ENCODE data around the gene DSN1. TPM values are rescaled to one million over a fixed set of nuclear protein-coding genes. Genes with fewer than 3 reads are reported as not detected.
A peak's percentile ranks its signal among the peaks of the same experiment; 100 is the strongest.

The DSN1 gene
- total and polyA plus RNA-seq, 4 donors, result 3.5 to 14.6 (median 5.1) TPM

GRCh38 chr20:36791862-36792261 is 18.3 kb upstream of the DSN1 start:
- no peak for TF ChIP-seq RAD21 (IDR thresholded peaks at IDR 0.05)
- no peak for TF ChIP-seq FOXA1 (IDR thresholded peaks at IDR 0.05)
- TF ChIP-seq NR2F2 (IDR thresholded peaks at IDR 0.05), result no peak
- no peak for TF ChIP-seq JUND (IDR thresholded peaks at IDR 0.05)
- TF ChIP-seq RXRA (IDR thresholded peaks at IDR 0.05), result no peak
- no peak for TF ChIP-seq YY1 (IDR thresholded peaks at IDR 0.05)
- TF ChIP-seq, protein P1, sequence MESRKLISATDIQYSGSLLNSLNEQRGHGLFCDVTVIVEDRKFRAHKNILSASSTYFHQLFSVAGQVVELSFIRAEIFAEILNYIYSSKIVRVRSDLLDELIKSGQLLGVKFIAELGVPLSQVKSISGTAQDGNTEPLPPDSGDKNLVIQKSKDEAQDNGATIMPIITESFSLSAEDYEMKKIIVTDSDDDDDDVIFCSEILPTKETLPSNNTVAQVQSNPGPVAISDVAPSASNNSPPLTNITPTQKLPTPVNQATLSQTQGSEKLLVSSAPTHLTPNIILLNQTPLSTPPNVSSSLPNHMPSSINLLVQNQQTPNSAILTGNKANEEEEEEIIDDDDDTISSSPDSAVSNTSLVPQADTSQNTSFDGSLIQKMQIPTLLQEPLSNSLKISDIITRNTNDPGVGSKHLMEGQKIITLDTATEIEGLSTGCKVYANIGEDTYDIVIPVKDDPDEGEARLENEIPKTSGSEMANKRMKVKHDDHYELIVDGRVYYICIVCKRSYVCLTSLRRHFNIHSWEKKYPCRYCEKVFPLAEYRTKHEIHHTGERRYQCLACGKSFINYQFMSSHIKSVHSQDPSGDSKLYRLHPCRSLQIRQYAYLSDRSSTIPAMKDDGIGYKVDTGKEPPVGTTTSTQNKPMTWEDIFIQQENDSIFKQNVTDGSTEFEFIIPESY (IDR thresholded peaks at IDR 0.05), result no peak
- no peak for TF ChIP-seq HNF4G (IDR thresholded peaks at IDR 0.05)
- Histone ChIP-seq H3K27me3 (ENCODE audit: control insufficient read depth in 4 of 4, insufficient read depth in 4 of 4, low read length in 3 of 4) (no peaks in the 10 kb centered on the region), H3K4me3 (ENCODE audit: low read depth in 1 of 3, low read length in 3 of 3) (no peak overlapping the region), H3K36me3 (ENCODE audit: control insufficient read depth in 4 of 4, insufficient read depth in 3 of 4, low read depth in 1 of 4, low read length in 3 of 4) (peaks cover 0 to 8% (median under 1%) of the 10 kb centered on the region in 4 donors), H3K9me3 (ENCODE audit: control insufficient read depth in 4 of 4, low read length in 3 of 4) (no peaks in the 10 kb centered on the region), H3K27ac (ENCODE audit: low read depth in 1 of 2, low read length in 2 of 2) (no peak overlapping the region), H3K9ac (ENCODE audit: low read depth in 1 of 2, low read length in 2 of 2) (no peak overlapping the region), H3K4me1 (ENCODE audit: control insufficient read depth in 4 of 4, insufficient read depth in 4 of 4, low read length in 3 of 4) (no peaks in the 10 kb centered on the region)
- 87% methylated on average over 5 of the region's 5 CpGs for WGBS
- no peak for DNase-seq (ENCODE audit: low spot score)

GRCh38 chr20:36786663-36787062 is 13.1 kb upstream of the DSN1 start:
- Histone ChIP-seq H3K27me3 (ENCODE audit: control insufficient read depth in 4 of 4, insufficient read depth in 4 of 4, low read length in 3 of 4) (no peaks in the 10 kb centered on the region), H3K27ac (ENCODE audit: low read depth in 1 of 2, low read length in 2 of 2) (no peak overlapping the region), H3K36me3 (ENCODE audit: control insufficient read depth in 4 of 4, insufficient read depth in 3 of 4, low read depth in 1 of 4, low read length in 3 of 4) (peaks cover 0 to 1% (median 0%) of the 10 kb centered on the region in 4 donors), H3K4me1 (ENCODE audit: control insufficient read depth in 4 of 4, insufficient read depth in 4 of 4, low read length in 3 of 4) (no peaks in the 10 kb centered on the region), H3K9ac (ENCODE audit: low read depth in 1 of 2, low read length in 2 of 2) (no peak overlapping the region), H3K9me3 (ENCODE audit: control insufficient read depth in 4 of 4, low read length in 3 of 4) (no peaks in the 10 kb centered on the region), H3K4me3 (ENCODE audit: low read depth in 1 of 3, low read length in 3 of 3) (no peak overlapping the region)
- no peak for DNase-seq (ENCODE audit: low spot score)
- TF ChIP-seq HNF4G (IDR thresholded peaks at IDR 0.05) (no peak), EGR1 (IDR thresholded peaks at IDR 0.05; ENCODE audit: low read depth in 2 of 2) (no peak), RAD21 (IDR thresholded peaks at IDR 0.05) (no peak), FOXA2 (IDR thresholded peaks at IDR 0.05) (no peak)
- TF ChIP-seq, protein P2, sequence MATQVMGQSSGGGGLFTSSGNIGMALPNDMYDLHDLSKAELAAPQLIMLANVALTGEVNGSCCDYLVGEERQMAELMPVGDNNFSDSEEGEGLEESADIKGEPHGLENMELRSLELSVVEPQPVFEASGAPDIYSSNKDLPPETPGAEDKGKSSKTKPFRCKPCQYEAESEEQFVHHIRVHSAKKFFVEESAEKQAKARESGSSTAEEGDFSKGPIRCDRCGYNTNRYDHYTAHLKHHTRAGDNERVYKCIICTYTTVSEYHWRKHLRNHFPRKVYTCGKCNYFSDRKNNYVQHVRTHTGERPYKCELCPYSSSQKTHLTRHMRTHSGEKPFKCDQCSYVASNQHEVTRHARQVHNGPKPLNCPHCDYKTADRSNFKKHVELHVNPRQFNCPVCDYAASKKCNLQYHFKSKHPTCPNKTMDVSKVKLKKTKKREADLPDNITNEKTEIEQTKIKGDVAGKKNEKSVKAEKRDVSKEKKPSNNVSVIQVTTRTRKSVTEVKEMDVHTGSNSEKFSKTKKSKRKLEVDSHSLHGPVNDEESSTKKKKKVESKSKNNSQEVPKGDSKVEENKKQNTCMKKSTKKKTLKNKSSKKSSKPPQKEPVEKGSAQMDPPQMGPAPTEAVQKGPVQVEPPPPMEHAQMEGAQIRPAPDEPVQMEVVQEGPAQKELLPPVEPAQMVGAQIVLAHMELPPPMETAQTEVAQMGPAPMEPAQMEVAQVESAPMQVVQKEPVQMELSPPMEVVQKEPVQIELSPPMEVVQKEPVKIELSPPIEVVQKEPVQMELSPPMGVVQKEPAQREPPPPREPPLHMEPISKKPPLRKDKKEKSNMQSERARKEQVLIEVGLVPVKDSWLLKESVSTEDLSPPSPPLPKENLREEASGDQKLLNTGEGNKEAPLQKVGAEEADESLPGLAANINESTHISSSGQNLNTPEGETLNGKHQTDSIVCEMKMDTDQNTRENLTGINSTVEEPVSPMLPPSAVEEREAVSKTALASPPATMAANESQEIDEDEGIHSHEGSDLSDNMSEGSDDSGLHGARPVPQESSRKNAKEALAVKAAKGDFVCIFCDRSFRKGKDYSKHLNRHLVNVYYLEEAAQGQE (IDR thresholded peaks at IDR 0.05), result peak; percentile 82
- 89% methylated on average over 5 of the region's 5 CpGs for WGBS

DNA sequence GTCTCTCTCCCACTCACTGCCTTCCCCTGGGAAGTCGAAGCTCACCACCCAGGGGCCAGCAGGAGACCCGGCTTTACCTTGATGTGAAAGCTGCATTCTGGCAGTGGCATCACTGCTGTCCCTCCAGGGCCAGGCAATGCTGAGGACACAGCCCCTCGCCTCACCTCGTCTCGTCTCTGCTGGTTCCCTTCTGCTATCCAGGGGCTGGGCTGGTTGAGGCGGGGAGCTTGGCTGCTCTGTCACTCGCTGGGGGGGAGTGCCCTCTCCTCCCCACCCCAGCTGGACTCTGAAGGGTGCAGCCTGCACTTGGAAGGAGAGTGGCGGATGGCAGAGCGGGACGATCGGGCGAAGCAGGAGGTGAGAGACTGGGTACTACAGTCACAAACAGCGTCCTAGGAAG is 12.7 kb upstream of the DSN1 start:
- Histone ChIP-seq H3K27ac (ENCODE audit: low read depth in 1 of 2, low read length in 2 of 2) (no peak overlapping the region), H3K36me3 (ENCODE audit: control insufficient read depth in 4 of 4, insufficient read depth in 3 of 4, low read depth in 1 of 4, low read length in 3 of 4) (peaks cover 0 to 1% (median 0%) of the 10 kb centered on the region in 4 donors), H3K9ac (ENCODE audit: low read depth in 1 of 2, low read length in 2 of 2) (no peak overlapping the region), H3K27me3 (ENCODE audit: control insufficient read depth in 4 of 4, insufficient read depth in 4 of 4, low read length in 3 of 4) (no peaks in the 10 kb centered on the region), H3K4me3 (ENCODE audit: low read depth in 1 of 3, low read length in 3 of 3) (no peak overlapping the region), H3K9me3 (ENCODE audit: control insufficient read depth in 4 of 4, low read length in 3 of 4) (no peaks in the 10 kb centered on the region), H3K4me1 (ENCODE audit: control insufficient read depth in 4 of 4, insufficient read depth in 4 of 4, low read length in 3 of 4) (no peaks in the 10 kb centered on the region)
- no peak for DNase-seq (ENCODE audit: low spot score)
- no peak for TF ChIP-seq FOXA2 (IDR thresholded peaks at IDR 0.05)
- no peak for TF ChIP-seq RXRA (IDR thresholded peaks at IDR 0.05)
- TF ChIP-seq GABPA (IDR thresholded peaks at IDR 0.05 in 1 of 2, conservative IDR thresholded peaks at IDR 0.05 in 1 of 2), result no peak
- TF ChIP-seq MAX (IDR thresholded peaks at IDR 0.05), result no peak
- TF ChIP-seq YY1 (IDR thresholded peaks at IDR 0.05), result no peak
- TF ChIP-seq, protein P1 (IDR thresholded peaks at IDR 0.05), result no peak
- no peak for TF ChIP-seq TAF1 (conservative IDR thresholded peaks at IDR 0.05)
- no peak for TF ChIP-seq JUND (IDR thresholded peaks at IDR 0.05)
- 95% methylated on average over 13 of the region's 13 CpGs for WGBS
